ENCODE results near the gene HS3ST6.
A peak's percentile ranks its signal among the peaks of the same experiment; 100 is the strongest.
"Not testable (repeated sequence)": the region's sequence is repeated elsewhere in the genome, so short reads cannot be mapped to it uniquely, and the experiment has no call there.

HS3ST6 gene

GRCh38 chr16:1877804-1878203 is 40.4 kb downstream of the HS3ST6 start:
- no peak for DNase-seq (ENCODE audit: low read depth in 2 of 2)

DNA sequence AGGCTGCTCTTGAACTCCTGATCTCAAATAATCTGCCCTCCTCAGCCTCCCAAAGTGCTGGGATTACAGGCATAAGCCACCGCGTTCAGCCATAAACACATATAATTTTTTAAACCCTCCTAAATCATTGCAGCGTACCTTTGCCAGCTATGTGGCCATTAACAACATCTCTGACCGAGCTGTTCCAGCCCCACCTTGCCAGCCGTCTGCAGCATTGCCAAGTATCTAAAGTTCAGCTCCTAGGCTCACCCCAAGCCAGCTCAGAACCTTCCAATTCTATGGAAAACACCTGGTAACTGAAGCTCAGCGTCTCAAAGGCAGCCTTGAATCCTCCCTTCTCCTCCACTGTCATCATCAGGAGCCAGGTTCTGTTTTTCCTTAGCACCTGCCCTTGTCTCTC is 41.1 kb downstream of the HS3ST6 start:
- no peak for DNase-seq (ENCODE audit: low read depth in 2 of 2)

DNA sequence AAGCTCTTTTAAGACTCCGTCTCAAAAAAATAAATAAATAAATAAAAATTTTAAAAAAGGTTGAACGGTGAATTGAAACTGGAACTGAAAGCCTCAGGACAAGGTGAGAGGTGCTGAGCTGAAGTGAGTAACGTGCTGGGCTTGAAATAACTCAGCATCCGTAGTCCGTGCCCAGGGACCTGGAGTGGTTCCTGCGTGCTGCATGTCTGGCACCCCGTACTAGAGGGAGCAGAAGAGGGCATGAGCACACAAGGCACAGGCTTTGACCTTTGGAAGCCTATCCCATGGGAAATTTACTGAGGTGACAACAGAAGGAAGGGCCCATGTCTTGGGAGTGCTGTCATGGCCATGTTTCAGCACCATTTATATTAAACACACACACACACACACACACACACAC is 41.7 kb downstream of the HS3ST6 start:
- no peak for DNase-seq (ENCODE audit: low read depth in 2 of 2)

DNA sequence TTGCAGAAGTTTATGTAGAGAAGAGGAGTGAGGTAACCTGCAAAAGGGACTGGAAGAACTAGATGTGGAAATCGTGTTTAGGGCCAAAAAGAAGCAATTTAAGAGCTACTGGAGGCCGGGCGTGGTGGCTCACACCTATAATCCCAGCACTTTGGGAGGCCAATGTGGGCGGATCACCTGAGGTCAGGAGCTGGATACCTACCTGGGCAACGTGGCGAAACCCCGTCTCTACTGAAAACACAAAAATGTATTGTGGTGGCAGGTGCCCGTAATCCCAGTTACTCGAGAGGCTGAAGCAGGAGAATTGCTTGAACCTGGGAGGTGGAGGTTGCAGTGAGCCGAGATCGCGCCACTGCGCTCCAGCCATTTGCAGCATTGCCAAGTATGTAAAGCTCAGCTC is 42.1 kb downstream of the HS3ST6 start:
- not testable (repeated sequence) for DNase-seq (ENCODE audit: low read depth in 2 of 2)

DNA sequence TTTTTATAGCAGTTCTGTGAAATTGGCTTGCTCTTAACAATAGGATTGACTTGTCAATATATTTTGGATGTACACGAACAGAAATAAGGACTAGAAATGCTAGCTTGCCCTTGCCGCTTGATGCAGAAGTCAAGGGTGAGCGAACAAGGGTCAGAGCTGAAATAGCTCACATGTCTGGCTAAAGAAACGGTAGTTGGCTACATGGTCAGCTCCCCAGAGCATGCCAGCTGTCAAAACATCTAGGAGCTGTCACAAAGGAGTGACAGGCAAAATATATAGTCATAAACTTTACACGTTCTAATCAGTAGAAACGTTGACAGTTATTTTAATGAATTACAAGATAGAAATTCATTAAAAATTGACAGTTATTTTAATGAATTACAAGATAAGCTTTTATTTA is 43.4 kb downstream of the HS3ST6 start:
- no peak for DNase-seq (ENCODE audit: low read depth in 2 of 2)

DNA sequence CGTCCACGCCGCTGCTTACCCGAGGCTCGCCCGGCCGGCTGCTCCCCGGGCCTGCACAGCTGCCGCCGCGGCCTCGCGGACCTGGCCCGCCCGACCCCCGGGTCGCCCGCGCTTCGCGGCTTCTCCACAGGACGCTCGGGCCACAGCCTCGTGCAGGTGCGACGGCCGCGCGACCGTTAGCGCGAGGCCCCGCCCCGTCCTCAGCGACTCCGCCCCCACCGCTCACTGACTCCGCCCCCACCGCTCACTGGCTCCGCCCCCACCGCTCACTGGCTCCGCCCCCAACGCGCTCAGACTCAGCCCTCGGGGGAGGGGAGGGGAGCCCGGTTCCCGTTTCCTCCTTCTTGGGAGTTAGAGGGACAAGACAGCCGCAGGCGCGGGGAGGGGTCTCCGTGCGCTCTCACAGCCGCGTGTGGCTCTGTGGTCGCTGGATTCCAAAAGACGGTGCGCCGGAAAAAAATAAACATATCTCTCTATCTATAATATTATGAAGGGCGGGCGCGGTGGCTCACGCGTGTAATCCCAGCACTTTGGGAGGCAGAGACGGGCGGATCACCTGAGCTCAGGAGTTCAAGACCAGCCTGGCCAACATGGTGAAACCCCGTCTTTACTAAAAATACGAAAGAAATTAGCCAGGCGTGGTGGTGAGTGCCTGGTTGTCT is 46.1 kb downstream of the HS3ST6 start, which contains the start of gene MEIOB:
Gene MEIOB (minus strand): TSS at position 191 of the 662 bp plus-strand sequence. CDS start 3,989 bp downstream, outside the sequence.
- DNase-seq (ENCODE audit: low read depth in 2 of 2): peak in 1 of 2 donors; percentile 58

DNA sequence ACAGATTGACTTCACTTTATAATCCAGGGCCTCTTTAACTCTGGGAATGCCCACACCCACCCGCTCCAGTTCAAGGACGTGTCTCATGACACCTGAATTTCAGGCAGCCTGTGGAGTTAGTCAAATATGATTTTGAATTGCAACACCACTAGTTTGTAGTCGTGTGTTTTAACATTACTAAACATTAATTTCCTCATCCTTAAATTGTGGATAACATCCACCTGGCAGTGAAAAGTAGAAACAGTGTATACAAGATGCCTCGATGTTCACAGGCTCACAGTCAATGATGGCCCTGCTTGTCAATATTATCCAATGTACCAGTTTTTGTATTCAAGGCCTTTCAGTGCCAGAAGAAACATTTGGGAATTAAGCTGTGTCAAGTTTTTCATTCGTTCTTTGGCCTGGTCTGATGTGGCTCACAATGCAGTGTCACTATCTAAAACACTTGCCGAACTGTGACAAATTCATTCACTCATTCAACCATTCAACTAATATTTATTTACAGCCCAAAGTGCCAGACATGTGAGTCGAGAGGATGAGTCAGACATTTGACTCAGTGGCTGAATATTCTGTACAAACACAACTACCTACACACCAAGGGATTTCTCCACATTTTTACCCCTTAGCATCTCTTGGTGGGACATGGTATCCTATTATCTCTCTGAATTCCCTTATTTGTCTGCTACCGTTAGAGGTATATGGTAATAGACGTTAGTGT is 47.7 kb downstream of the HS3ST6 start:
- no peak for DNase-seq (ENCODE audit: low read depth in 2 of 2)

DNA sequence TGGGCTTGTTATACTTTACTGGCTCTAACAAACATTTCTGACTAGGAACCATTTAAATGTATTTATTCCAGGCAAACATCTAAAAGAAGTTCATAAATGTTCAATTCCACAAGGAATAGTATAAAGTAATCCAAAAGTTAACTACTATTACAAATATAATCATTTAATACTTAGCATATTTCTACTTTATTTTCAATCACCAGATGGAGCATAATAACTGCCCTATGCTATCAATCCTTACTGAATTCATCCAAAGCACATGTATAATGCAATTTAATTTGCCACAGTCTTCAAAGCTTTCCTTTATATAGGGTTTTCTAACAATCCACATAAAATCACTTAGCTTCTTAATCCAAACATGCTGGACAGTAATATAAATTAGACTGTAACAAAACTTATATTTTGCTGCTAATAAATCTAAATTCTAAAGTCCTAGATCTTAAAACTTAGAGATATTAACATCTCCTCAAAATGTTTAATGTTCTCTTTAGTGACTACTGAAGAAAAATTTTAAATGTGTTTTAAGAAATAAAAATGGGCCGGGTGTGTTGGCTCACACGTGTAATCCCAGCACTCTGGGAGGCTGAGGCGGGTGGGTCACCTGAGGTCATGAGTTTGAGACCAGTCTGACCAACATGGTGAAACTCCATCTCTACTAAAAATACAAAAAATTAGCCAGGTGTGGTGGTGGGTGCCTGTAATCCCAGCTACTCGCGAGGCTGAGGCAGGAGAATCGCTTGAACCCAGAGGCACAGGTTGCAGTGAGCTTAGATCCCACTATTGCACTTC is 52.1 kb downstream of the HS3ST6 start:
- DNase-seq (ENCODE audit: low read depth in 2 of 2): no peak

GRCh38 chr16:1863681-1864460 is 54.3 kb downstream of the HS3ST6 start:
- no peak for DNase-seq (ENCODE audit: low read depth in 2 of 2)

DNA sequence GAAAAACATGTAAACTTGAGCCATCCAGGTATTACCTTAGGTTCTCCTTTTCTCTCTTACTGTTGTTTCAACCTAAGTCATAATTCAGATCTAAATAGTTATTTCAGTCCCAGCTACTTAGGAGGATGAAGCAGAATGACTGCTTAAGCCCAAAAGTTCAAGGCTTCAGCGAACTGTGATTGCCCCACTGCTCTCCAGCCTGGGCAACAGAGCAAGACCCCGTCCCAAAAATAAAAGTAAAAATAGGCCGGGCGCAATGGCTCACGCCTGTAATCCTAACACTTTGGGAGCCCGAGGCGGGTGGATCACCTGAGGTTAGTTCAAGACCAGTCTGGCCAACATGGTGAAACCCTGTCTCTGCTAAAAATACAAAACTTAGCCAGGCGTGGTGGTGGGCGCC is 55.8 kb downstream of the HS3ST6 start:
- DNase-seq (ENCODE audit: low read depth in 2 of 2): no peak

GRCh38 chr16:1861730-1862129 is 56.5 kb downstream of the HS3ST6 start:
- no peak for DNase-seq (ENCODE audit: low read depth in 2 of 2)
